ENCODE results near the gene TNNI2.

Gene TNNI2

DNA sequence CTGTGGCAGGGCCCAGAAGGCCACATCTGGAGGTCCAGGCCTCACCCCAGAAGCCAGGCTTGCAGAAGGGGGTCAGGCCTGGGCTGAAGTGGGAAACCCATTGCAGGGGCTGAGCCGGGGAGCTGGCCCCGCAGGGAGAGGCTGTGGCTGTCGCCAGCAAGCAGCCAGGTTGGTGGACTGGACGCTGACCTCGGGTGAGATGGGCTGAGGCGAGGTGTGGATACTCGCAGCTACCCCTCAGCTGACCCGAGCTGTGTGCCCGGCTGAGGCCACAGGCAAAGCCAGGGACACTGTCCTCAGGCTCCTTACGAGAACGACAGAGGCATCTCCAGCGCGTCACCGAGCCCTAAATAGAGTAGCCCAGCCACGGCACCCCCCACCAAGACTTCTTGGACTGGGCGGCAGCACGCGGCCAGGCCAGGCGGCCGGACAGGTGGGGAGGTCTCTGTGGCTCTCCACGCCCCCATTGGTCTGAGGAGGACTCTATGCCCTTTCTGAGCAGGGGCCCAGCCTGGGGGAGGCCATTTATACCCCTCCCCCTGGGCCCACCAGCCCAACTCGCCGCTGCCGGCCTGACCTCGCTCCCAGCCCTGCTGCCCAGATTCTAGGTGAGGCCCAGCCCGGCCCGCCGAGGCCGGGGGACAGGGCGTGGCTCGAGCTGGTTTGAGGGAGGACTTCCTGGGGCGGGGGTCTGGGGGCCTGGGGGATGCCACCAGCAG is at the start of gene TNNI2:
Gene TNNI2 (plus strand): TSS at position 556 of the 719 bp plus-strand sequence. CDS start 716 bp downstream, outside the sequence.
- no peak within 1 kb of the TSS for H3K4me3 ChIP-seq (ENCODE audit: low read depth, low read length)
- DNase-seq (ENCODE audit: low read depth), result no peak
- no peak for TF ChIP-seq CTCF (IDR thresholded peaks at IDR 0.05; ENCODE audit: insufficient read depth, low read depth, low read length, missing control alignments)

- no peak for DNase-seq (ENCODE audit: low read depth)
- H3K4me3 ChIP-seq (ENCODE audit: low read depth, low read length), result no peak overlapping the region
- no peak for TF ChIP-seq CTCF (IDR thresholded peaks at IDR 0.05; ENCODE audit: insufficient read depth, low read depth, low read length, missing control alignments)
Measured at GRCh38 chr11:1791912-1792311, 46.9 kb upstream of the TNNI2 start.

DNA sequence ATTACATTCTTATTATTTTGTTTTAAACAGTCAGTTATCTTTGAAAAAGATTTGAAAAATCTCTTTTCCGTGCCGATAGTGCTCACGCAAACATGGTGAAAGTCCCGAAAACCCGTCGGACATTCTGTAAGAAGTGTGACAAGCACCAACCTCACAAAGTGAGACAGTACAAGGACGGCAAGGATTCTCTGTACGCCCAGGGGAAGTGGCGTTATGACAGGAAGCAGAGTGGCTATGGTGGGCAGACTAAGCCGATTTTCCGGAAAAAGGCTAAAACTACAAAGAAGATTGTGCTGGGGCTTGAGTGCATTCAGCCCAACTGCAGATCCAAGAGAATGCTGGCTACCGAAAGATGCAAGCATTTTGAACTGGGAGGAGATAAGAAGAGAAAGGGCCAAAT is 46.3 kb upstream of the TNNI2 start:
- no peak overlapping the region for H3K4me3 ChIP-seq (ENCODE audit: low read depth, low read length)
- DNase-seq (ENCODE audit: low read depth), result no peak
- TF ChIP-seq CTCF (IDR thresholded peaks at IDR 0.05; ENCODE audit: insufficient read depth, low read depth, low read length, missing control alignments), result no peak

DNA sequence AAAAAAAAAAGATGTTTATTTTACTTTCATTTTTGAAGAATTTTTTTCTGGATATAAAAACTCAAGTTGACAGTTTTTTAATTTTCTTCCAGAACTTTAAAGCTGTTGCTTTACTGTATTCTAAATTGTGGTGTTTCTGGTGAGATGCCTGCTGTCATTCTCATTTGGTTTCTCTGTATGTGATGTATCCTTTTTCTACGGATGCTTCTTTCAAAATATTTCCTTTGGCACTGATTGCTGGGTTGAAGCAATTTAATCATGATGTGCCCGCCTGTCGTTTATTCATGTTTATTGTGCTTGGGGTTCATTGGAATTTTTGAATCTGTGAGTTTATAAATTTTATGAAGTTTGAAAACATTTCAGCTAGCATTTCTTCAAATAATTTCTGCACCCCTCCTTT is 45.7 kb upstream of the TNNI2 start:
- no peak overlapping the region for H3K4me3 ChIP-seq (ENCODE audit: low read depth, low read length)
- no peak for DNase-seq (ENCODE audit: low read depth)

DNA sequence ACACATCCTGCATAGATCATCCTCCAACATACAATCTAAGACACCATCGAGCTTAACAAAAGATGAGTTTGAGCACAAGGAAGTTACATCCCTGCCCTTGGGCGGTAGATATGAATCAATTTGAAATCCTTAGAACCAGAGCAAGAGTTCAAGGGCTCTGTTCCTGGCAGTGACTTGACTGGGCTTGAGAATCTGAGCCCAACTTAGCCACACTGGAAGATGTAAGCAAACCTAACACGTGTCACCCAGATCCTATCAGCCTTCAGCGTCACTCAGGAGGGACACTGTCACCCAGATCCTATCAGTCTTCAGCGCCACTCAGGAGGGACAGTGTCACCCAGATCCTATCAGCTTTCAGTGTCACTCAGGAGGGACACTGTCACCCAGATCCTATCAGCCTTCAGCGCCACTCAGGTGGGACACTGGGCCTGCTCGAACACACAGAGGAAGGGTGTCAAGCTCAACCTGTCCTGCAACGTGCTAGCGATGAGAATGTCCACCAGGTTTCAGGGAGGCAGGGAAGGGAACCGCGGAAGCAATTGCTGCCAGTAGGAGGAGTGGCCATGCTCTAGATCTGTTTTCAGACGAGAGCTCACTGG is 42.3 kb upstream of the TNNI2 start:
- DNase-seq (ENCODE audit: low read depth), result no peak

More for the DNA sequence above, 45.7 kb upstream of the TNNI2 start:
- no peak for TF ChIP-seq CTCF (IDR thresholded peaks at IDR 0.05; ENCODE audit: insufficient read depth, low read depth, low read length, missing control alignments)

DNA sequence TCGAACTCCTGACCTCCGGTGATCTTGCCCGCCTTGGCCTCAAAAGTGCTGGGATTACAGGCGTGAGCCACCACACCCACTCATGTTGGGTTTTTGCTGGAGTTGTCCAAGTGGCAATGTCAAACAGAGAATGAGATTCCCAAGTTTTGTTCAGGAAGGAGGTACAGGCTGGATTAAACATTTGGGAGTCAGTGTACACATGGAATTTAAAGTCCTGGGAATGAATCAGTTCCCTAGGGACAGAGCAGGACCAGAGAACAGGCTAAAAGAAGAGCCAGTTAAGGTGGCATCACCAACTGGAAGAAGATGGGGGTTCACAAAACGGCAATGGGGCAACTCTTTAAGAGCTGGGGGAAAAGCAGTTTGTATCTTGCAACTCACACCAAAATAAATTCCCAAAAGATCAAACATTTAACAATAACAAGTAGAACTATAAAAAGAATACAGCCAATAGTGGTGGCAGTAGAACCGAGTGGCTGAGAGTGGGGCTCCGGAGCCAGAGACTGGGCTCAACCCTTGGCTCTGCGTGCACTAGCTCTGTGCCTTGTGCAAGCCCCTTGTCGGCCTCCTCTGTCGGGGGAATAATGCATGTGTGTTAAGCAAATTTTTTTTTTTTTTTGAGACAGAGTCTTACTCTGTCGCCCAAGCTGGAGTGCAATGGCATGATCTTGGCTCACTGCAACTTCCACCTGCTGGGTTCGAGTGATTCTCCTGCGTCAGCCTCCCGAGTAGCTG is 41.2 kb upstream of the TNNI2 start:
- DNase-seq (ENCODE audit: low read depth), result no peak
- no peak overlapping the region for H3K4me3 ChIP-seq (ENCODE audit: low read depth, low read length)
- TF ChIP-seq CTCF (IDR thresholded peaks at IDR 0.05; ENCODE audit: insufficient read depth, low read depth, low read length, missing control alignments), result no peak

More for the DNA sequence above, 42.3 kb upstream of the TNNI2 start:
- no peak for TF ChIP-seq CTCF (IDR thresholded peaks at IDR 0.05; ENCODE audit: insufficient read depth, low read depth, low read length, missing control alignments)
- H3K4me3 ChIP-seq (ENCODE audit: low read depth, low read length), result no peak overlapping the region
